Vagina (tissue), 2 donors: Measurements from ENCODE around the gene TMEM120A. TPM values are rescaled to one million over a fixed set of nuclear protein-coding genes. Genes with fewer than 3 reads are reported as not detected.
A peak's percentile ranks its signal among the peaks of the same experiment; 100 is the strongest.

Experiments used
- DNase-seq, 2 donors: peaks; one replicate each; pipeline ENCODE4 v3.0.0-alpha.2; 2017; ENCODE audit errors: extremely low spot score in 2 of 2
- H3K27ac ChIP-seq: fragments of 200-600 bp; sonication (generic); one replicate; pipeline ENCODE4 v1.5.1; 2019
- H3K27me3 ChIP-seq: fragments of 200-600 bp; sonication (generic); one replicate; pipeline ENCODE4 v1.5.1; 2019
- H3K36me3 ChIP-seq, 2 donors: fragments of 200-600 bp; sonication (generic); one replicate each; pipeline ENCODE4 v1.5.1; 2017 to 2019
- H3K4me1 ChIP-seq: fragments of 200-600 bp; sonication (generic); one replicate; pipeline ENCODE4 v1.5.1; 2019
- H3K4me3 ChIP-seq, 2 donors: fragments of 200-600 bp; sonication (generic); 1 replicate in 1 of 2; 2 replicates in 1 of 2; pipeline ENCODE4 v1.5.1; 2016 to 2019
- H3K9me3 ChIP-seq: fragments of 200-600 bp; sonication (generic); one replicate; pipeline ENCODE4 v1.5.1; 2019
- CTCF ChIP-seq, 3 experiments: fragments of 450-650 bp in 2 of 3; fragments of 200-600 bp in 1 of 3; sonication (generic) in 1 of 3; IDR thresholded peaks; one replicate each; pipeline ENCODE4 v1.5.1; 2017 to 2019; ENCODE audit warnings: antibody characterized with exemption in 3 of 3, mild to moderate bottlenecking in 2 of 3, moderate library complexity in 2 of 3
- POLR2A ChIP-seq, 2 donors: fragments of 450-650 bp; IDR thresholded peaks; one replicate each; pipeline ENCODE4 v1.6.1; 2017; ENCODE audit warnings: antibody characterized with exemption in 2 of 2, mild to moderate bottlenecking in 2 of 2, moderate library complexity in 2 of 2
- POLR2AphosphoS5 ChIP-seq, 2 donors: sonication (generic); formaldehyde crosslinking; IDR thresholded peaks; one replicate each; pipeline ENCODE4 v1.9.0; 2017; ENCODE audit warnings: antibody characterized with exemption in 2 of 2, mild to moderate bottlenecking in 2 of 2, low read depth in 1 of 2; ENCODE audit not compliant: insufficient read depth in 1 of 2
- intact Hi-C: fragments of 100-400 bp; cut with DNase I; formaldehyde crosslinking; loops from one replicate; pipeline ENCODE4 v1.15.1; 2023
- total RNA-seq: library from RNA; depleted of rRNA; stranded (reverse); fragments of >200 nt; gene quantifications from one replicate; pipeline ENCODE4 v1.2.3, GENCODE V29; 2016

The TMEM120A gene
- total RNA-seq, 1 donor from 2014 or later = 45.9 TPM

DNA sequence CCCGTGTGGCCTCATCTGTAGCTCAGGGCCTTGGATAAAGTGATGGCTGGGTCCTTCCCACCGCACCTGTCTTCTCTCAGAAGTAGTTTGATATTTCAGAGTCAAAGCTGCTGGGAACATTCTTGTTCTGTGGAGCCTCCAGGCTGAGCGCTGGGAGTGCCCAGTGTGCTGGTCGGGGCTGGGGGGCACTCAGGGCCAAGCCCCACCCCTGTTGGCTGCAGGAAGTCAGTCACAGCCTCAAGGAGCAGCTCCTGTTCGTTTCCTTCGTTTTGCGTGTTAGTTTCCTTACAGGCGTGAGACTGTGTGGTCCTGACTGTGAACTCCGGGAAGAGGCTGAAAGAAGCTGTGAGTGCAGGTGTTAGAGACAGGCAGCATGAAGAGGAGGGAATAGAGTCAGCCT lies 46.2 kb downstream of the TMEM120A start:
- Histone ChIP-seq H3K9me3 (no peaks in the 10 kb centered on the region), H3K4me1 (peaks cover 28% of the 10 kb centered on the region), H3K4me3 (no peak overlapping the region), H3K36me3 (no peaks in the 10 kb centered on the region), H3K27ac (no peak overlapping the region), H3K27me3 (no peaks in the 10 kb centered on the region)
- intact Hi-C loops = no loop called here
- DNase-seq = no peak
- TF ChIP-seq CTCF (IDR thresholded peaks at IDR 0.05) (no peak), POLR2A (IDR thresholded peaks at IDR 0.05) (no peak)

DNA sequence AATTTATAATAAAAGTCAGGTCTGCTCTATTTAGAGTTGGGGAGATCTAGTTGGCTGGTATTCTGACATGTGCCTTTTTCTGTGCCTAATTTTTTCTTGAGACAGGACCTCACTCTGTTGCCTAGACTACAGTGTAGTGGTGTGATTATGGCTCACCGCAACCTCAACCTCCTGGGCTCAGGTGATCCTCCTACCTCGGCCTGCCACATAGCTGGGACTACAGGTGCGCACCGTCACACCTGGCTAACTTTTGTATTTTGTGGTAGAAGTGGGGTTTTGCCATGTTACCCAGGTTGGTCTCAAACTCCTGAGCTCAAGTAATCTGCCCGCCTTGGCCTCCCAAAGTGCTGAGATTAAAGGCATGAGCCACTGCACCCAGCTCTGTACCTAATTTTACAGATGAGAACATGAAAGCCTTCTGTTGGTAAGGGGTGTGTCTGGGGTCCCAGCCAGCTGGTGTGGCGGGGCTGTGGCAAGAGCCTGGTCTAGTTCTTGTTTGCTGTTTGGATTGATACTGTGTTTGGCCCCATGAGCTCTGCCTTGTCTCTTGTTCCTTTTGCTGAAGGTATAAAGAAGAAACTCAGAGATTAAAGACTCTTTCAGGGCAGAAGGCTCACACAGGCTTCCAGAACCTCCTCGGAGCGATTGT lies 48.1 kb downstream of the TMEM120A start:
- H3K4me3 ChIP-seq = no peak overlapping the region
- peak overlapping the region; percentile 3 for H3K27ac ChIP-seq
- peaks cover 25% of the 10 kb centered on the region for H3K4me1 ChIP-seq
- no peak for DNase-seq
- no peaks in the 10 kb centered on the region for H3K9me3 ChIP-seq
- intact Hi-C loops = no loop called here
- no peaks in the 10 kb centered on the region for H3K27me3 ChIP-seq
- TF ChIP-seq POLR2AphosphoS5 (IDR thresholded peaks at IDR 0.05; ENCODE audit: insufficient read depth in 1 of 2, low read depth in 1 of 2) (no peak), POLR2A (IDR thresholded peaks at IDR 0.05) (no peak), CTCF (IDR thresholded peaks at IDR 0.05) (no peak)
- H3K36me3 ChIP-seq = no peaks in the 10 kb centered on the region

- H3K27me3 ChIP-seq = no peaks in the 10 kb centered on the region
- H3K27ac ChIP-seq = peak overlapping the region; percentile 3
- H3K4me1 ChIP-seq = peaks cover 17% of the 10 kb centered on the region
- intact Hi-C loops = no loop called here
- no peaks in the 10 kb centered on the region for H3K36me3 ChIP-seq
- TF ChIP-seq POLR2AphosphoS5 (IDR thresholded peaks at IDR 0.05; ENCODE audit: insufficient read depth in 1 of 2, low read depth in 1 of 2) (peak; percentile 26 to 27), POLR2A (IDR thresholded peaks at IDR 0.05) (no peak), CTCF (IDR thresholded peaks at IDR 0.05) (no peak)
- no peak for DNase-seq
- H3K9me3 ChIP-seq = no peaks in the 10 kb centered on the region
- H3K4me3 ChIP-seq = no peak overlapping the region
These were observed 48.9 kb downstream of the TMEM120A start for GRCh38 chr7:75945297-75946168.

DNA sequence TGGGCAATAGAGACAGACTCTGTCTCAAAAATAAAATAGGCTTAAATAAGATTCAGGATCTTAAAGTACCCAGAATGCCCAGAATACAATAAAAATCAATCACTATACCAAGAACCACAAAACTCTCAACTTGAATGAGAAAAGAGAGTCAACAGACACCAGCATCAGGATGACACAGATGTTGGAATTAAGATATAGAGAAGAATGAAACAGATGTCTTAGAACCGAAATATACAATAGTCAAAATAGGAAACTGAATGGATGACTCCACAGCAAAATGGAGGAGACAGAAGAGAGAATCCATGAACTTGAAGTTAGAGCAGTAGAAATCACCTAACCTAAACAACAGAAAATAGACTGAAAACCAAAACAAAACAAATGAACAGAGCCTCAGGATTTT lies 49.9 kb downstream of the TMEM120A start:
- Histone ChIP-seq H3K4me3 (no peak overlapping the region), H3K4me1 (peaks cover 13% of the 10 kb centered on the region), H3K27ac (peak overlapping the region; percentile 3), H3K9me3 (no peaks in the 10 kb centered on the region), H3K27me3 (no peaks in the 10 kb centered on the region), H3K36me3 (no peaks in the 10 kb centered on the region)
- no peak for DNase-seq
- intact Hi-C loops = no loop called here
- no peak for TF ChIP-seq POLR2A (IDR thresholded peaks at IDR 0.05)
- TF ChIP-seq CTCF (IDR thresholded peaks at IDR 0.05) = no peak
- no peak for TF ChIP-seq POLR2AphosphoS5 (IDR thresholded peaks at IDR 0.05; ENCODE audit: insufficient read depth in 1 of 2, low read depth in 1 of 2)

GRCh38 chr7:75943864-75944263 lies 50.5 kb downstream of the TMEM120A start:
- intact Hi-C loops = no loop called here
- H3K9me3 ChIP-seq = no peaks in the 10 kb centered on the region
- H3K4me1 ChIP-seq = peaks cover 13% of the 10 kb centered on the region
- TF ChIP-seq POLR2AphosphoS5 (IDR thresholded peaks at IDR 0.05; ENCODE audit: insufficient read depth in 1 of 2, low read depth in 1 of 2) = peak in 1 of 2 donors; percentile 71
- no peak for TF ChIP-seq CTCF (IDR thresholded peaks at IDR 0.05)
- peak overlapping the region; percentile 3 for H3K27ac ChIP-seq
- DNase-seq = no peak
- no peaks in the 10 kb centered on the region for H3K27me3 ChIP-seq
- no peaks in the 10 kb centered on the region for H3K36me3 ChIP-seq
- H3K4me3 ChIP-seq = no peak overlapping the region
